Endodermal cell (in vitro differentiated cells): ENCODE measurements around the gene SPIRE2. TPM values are rescaled to one million over a fixed set of nuclear protein-coding genes. Genes with fewer than 3 reads are reported as not detected.
A peak's percentile ranks its signal among the peaks of the same experiment; 100 is the strongest.

ENCODE experiments used
- DNase-seq: peaks from one replicate; pipeline ENCODE4 v3.0.0-alpha.2; 2017
- H3K27ac ChIP-seq: 2 replicates; pipeline ENCODE4 v1.5.1; 2013; ENCODE audit warnings: mild to moderate bottlenecking, low read depth, low read length, moderate library complexity
- H3K27me3 ChIP-seq: 2 replicates; pipeline ENCODE4 v1.6.1; 2013; ENCODE audit warnings: mild to moderate bottlenecking, low read length, moderate library complexity; ENCODE audit not compliant: insufficient read depth, control insufficient read depth, poor library complexity, severe bottlenecking
- H3K36me3 ChIP-seq: 2 replicates; pipeline ENCODE4 v1.7.0; 2013; ENCODE audit warnings: mild to moderate bottlenecking, low read length, moderate library complexity; ENCODE audit not compliant: control insufficient read depth, insufficient read depth
- H3K4me1 ChIP-seq: one replicate; pipeline ENCODE4 v1.7.0; 2013; ENCODE audit warnings: low read length; ENCODE audit not compliant: control insufficient read depth, insufficient read depth
- H3K4me3 ChIP-seq: 2 replicates; pipeline ENCODE4 v1.5.1; 2013; ENCODE audit warnings: mild to moderate bottlenecking, low read length, moderate library complexity
- H3K9ac ChIP-seq: 2 replicates; pipeline ENCODE4 v1.6.1; 2013; ENCODE audit warnings: mild to moderate bottlenecking, low read length, moderate library complexity; ENCODE audit not compliant: poor library complexity, severe bottlenecking; ENCODE audit errors: extremely low read depth
- H3K9me3 ChIP-seq: 2 replicates; pipeline ENCODE4 v1.6.1; 2013; ENCODE audit warnings: mild to moderate bottlenecking, low read length, moderate library complexity; ENCODE audit not compliant: control insufficient read depth
- H3K27ac Mint-ChIP-seq: 2 replicates; pipeline ENCODE4 v1.8.0; 2020; ENCODE audit warnings: mixed read lengths
- H3K27me3 Mint-ChIP-seq: 2 replicates; pipeline ENCODE4 v1.8.0; 2021; ENCODE audit warnings: mild to moderate bottlenecking, mixed read lengths; ENCODE audit not compliant: insufficient read depth
- H3K36me3 Mint-ChIP-seq: 2 replicates; pipeline ENCODE4 v1.8.0; 2020; ENCODE audit warnings: low read depth, mixed read lengths
- H3K4me1 Mint-ChIP-seq: 2 replicates; pipeline ENCODE4 v1.8.0; 2020; ENCODE audit warnings: mixed read lengths
- H3K4me3 Mint-ChIP-seq: 2 replicates; pipeline ENCODE4 v1.8.0; 2020; ENCODE audit warnings: mild to moderate bottlenecking, moderate library complexity, mixed read lengths
- H3K9me3 Mint-ChIP-seq: 2 replicates; pipeline ENCODE4 v1.8.0; 2020; ENCODE audit warnings: mild to moderate bottlenecking, mixed read lengths
- CTCF ChIP-seq: fragments of 200-600 bp; sonication (generic); conservative IDR thresholded peaks from 2 replicates; pipeline ENCODE4 v1.5.0; 2021; ENCODE audit warnings: antibody characterized with exemption, mild to moderate bottlenecking
- WGBS, 2 experiments: methylation state at CpG; one replicate each; pipeline versions ENCODE4 v1.1.5 to v1.1.7; 2013; ENCODE audit warnings: missing lambda C conversion rate in 2 of 2, mixed read lengths in 1 of 2; ENCODE audit not compliant: insufficient coverage in 1 of 2, insufficient read length in 1 of 2; 5-methylcytosine and 5-hydroxymethylcytosine counted together
- total RNA-seq, 2 donors: library from RNA; stranded (reverse); fragmentation: NEBNext Ultra II Directional in 1 of 2; extraction: Animal tissue kit (Norgen Biotek cat#: 25700) in 1 of 2; gene quantifications; 2 replicates in 1 of 2; 3 replicates in 1 of 2; pipeline ENCODE4 v1.2.1, GENCODE V29; 2021

Gene SPIRE2
- total RNA-seq, 2 donors from 2014 or later: 12.8 to 12.9 TPM

GRCh38 chr16:89919535-89920406, 91.5 kb downstream of the SPIRE2 start:
- H3K9me3 Mint-ChIP-seq: no peaks in the 10 kb centered on the region
- Histone ChIP-seq H3K27ac (no peak overlapping the region), H3K27me3 (no peaks in the 10 kb centered on the region), H3K4me1 (no peaks in the 10 kb centered on the region), H3K9me3 (no peaks in the 10 kb centered on the region), H3K36me3 (no peaks in the 10 kb centered on the region), H3K4me3 (no peak overlapping the region), H3K9ac (no peak overlapping the region)
- no peak for TF ChIP-seq CTCF
- no peak overlapping the region for H3K4me3 Mint-ChIP-seq
- H3K36me3 Mint-ChIP-seq: no peaks in the 10 kb centered on the region
- WGBS, 2 experiments: 96% methylated on average over 47 to 52 of the region's 52 CpGs
- H3K4me1 Mint-ChIP-seq: peaks cover 12% of the 10 kb centered on the region
- no peak overlapping the region for H3K27ac Mint-ChIP-seq
- peaks cover 29% of the 10 kb centered on the region for H3K27me3 Mint-ChIP-seq
- no peak for DNase-seq

- 73 to 89% methylated on average over 2 to 6 of the region's 6 CpGs for WGBS, 2 experiments
- Mint-ChIP-seq H3K9me3 (no peaks in the 10 kb centered on the region), H3K4me3 (peak overlapping the region; percentile 79), H3K36me3 (no peaks in the 10 kb centered on the region), H3K4me1 (peaks cover 14% of the 10 kb centered on the region), H3K27me3 (peaks cover 37% of the 10 kb centered on the region), H3K27ac (no peak overlapping the region)
- DNase-seq: no peak
- no peak overlapping the region for H3K9ac ChIP-seq
- no peaks in the 10 kb centered on the region for H3K27me3 ChIP-seq
- no peak for TF ChIP-seq CTCF
- no peak overlapping the region for H3K4me3 ChIP-seq
- H3K9me3 ChIP-seq: no peaks in the 10 kb centered on the region
- no peaks in the 10 kb centered on the region for H3K4me1 ChIP-seq
- H3K36me3 ChIP-seq: no peaks in the 10 kb centered on the region
- no peak overlapping the region for H3K27ac ChIP-seq
These were observed 92.4 kb downstream of the SPIRE2 start for GRCh38 chr16:89920723-89921122.

Other genes with a start within 250 kb of the SPIRE2 start
- gene DPEP1, start 214.8 kb upstream of the SPIRE2 start, total RNA-seq: 1 to 10 TPM in 1 of 2 donors, under 1 TPM in 1; 0.88 to 3.2 TPM
- 100 to 1,000 TPM; 104 to 106 TPM for gene CHMP1A, start 170.8 kb upstream of the SPIRE2 start, total RNA-seq
- 10 to 100 TPM; 21.8 to 28.7 TPM for gene SPATA33, start 170.6 kb upstream of the SPIRE2 start, total RNA-seq
- 100 to 1,000 TPM; 108 to 123 TPM for gene CDK10, start 141.8 kb upstream of the SPIRE2 start, total RNA-seq
- 10 to 100 TPM; 22.9 to 28.8 TPM for gene SPATA2L, start 126.8 kb upstream of the SPIRE2 start, total RNA-seq
- gene VPS9D1, start 107.6 kb upstream of the SPIRE2 start, total RNA-seq: 10 to 100 TPM in 1 of 2 donors, 1 to 10 TPM in 1; 7.4 to 10.0 TPM
- 10 to 100 TPM; 28.2 to 32.6 TPM for gene ZNF276, start 106.9 kb upstream of the SPIRE2 start, total RNA-seq
- gene FANCA, start 11.8 kb upstream of the SPIRE2 start, total RNA-seq: 100 to 1,000 TPM; 131 to 165 TPM
- 100 to 1,000 TPM; 172 to 176 TPM for gene TCF25, start 45.1 kb downstream of the SPIRE2 start, total RNA-seq
- 1 to 10 TPM; 3.4 to 4.8 TPM for gene MC1R, start 90.4 kb downstream of the SPIRE2 start, total RNA-seq
- 100 to 1,000 TPM; 109 to 140 TPM for gene TUBB3, start 94.9 kb downstream of the SPIRE2 start, total RNA-seq
- gene DEF8, start 120.3 kb downstream of the SPIRE2 start, total RNA-seq: 10 to 100 TPM; 74.9 to 81.2 TPM
- gene DBNDD1, start 191.0 kb downstream of the SPIRE2 start, total RNA-seq: 10 to 100 TPM; 31.5 to 32.5 TPM
- not detected for gene PRDM7, start 248.9 kb downstream of the SPIRE2 start, total RNA-seq